ENCODE data around the gene PCED1B.
A peak's percentile ranks its signal among the peaks of the same experiment; 100 is the strongest.
"Not testable (repeated sequence)": the region's sequence is repeated elsewhere in the genome, so short reads cannot be mapped to it uniquely, and the experiment has no call there.

PCED1B gene

GRCh38 chr12:47088021-47088944, 8.9 kb downstream of the PCED1B start:
- no peak for DNase-seq (ENCODE audit: low read depth)

GRCh38 chr12:47091009-47091408, 11.6 kb downstream of the PCED1B start:
- no peak for DNase-seq (ENCODE audit: low read depth)

DNA sequence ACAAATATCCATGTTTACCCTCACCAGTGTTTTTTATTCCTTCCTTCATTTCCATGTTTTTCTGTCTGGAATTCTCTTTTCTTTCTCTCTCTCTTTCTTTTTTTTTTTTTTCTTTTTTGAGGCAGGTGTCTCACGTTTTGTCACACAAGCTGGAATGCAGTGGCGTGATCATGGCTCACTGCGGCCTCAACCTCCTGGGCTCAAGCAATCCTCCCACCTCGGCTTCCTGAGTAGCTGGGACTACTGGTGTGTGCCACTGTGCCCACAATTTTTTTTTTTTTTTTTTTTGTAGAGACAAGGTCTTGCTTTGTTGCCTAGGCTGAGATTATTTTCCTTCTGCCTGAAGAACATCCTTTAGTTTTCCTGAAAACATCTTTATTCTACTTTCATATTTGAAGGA, 15.4 kb downstream of the PCED1B start:
- no peak for DNase-seq (ENCODE audit: low read depth)

DNA sequence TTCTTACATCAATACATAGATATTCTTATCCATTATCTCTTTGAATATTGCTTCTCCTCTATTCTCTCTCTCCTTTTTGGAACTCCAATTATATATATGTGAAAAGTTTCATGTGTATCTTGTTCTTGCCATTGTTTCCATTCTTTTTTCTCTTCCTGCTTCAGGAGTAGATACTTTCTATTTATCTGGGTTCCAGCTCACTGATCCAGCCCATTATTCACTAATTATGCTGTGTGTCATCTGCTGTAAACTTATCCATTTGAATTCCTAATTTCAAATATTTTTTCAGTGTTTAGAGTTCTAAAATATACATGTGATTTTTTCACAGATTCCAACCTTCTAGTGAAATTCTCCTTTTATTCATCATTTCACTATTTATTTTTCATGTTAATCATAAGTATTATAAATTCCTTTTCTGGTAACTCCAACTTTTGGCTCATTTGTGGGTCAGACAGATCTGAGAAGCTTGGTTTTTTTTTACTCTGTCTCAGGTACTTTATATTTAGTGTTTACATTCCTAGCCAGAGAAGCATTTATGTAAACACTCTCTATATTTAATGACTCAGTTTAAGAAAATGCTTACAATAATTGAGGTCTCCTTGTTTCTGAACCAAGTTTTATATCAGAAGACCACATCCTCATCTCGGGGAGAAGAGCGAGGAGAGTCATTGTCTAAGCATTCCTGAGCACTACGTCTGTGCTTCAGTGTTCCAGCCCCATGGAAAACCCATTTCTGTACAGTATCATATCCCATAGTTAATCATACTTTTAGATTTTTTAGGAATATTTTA, 16.2 kb downstream of the PCED1B start:
- DNase-seq (ENCODE audit: low read depth) = no peak

GRCh38 chr12:47097276-47097896, 18.0 kb downstream of the PCED1B start:
- no peak for DNase-seq (ENCODE audit: low read depth)

DNA sequence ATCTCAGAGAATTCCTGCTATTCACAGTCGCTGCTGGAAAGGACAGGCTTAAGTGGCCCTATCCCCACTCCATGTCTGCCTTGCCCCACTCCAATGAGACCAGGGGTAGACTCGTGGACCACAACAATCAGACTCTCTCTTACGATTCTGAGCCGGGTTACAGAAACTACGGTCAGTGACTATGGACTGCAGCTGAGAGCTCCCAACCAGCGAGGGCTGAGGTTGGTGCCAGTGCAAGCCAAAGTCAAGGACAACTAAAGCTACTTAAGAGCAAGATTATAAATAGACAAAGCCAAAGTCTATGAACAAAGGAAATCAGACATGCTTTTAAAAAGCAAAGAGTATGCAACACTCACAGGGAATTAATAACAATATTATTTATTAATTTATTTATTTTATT, 18.7 kb downstream of the PCED1B start:
- DNase-seq (ENCODE audit: low read depth) = no peak

- DNase-seq (ENCODE audit: low read depth) = no peak
These were observed 20.2 kb downstream of the PCED1B start for GRCh38 chr12:47099610-47100009.

GRCh38 chr12:47100160-47100559, 20.7 kb downstream of the PCED1B start:
- no peak for DNase-seq (ENCODE audit: low read depth)

DNA sequence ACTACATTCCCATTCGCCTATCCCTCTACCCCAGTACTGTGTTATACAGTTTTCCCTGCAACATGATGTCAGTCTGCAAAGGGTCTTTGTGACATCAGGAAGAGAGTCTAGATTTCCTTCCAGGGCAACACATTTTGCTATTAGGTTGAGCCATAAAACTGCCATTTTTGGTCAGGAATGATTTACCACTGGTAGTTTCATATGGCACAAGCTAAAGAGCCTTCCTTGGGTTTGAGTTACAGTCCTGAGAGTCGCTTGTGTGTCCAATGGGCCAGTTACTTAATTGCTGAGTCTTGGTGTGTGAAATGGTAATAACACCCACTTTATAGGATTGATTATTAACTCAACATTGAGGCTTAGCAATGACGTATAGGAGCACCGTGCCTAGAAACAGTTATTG, 23.0 kb downstream of the PCED1B start:
- DNase-seq (ENCODE audit: low read depth) = no peak

DNA sequence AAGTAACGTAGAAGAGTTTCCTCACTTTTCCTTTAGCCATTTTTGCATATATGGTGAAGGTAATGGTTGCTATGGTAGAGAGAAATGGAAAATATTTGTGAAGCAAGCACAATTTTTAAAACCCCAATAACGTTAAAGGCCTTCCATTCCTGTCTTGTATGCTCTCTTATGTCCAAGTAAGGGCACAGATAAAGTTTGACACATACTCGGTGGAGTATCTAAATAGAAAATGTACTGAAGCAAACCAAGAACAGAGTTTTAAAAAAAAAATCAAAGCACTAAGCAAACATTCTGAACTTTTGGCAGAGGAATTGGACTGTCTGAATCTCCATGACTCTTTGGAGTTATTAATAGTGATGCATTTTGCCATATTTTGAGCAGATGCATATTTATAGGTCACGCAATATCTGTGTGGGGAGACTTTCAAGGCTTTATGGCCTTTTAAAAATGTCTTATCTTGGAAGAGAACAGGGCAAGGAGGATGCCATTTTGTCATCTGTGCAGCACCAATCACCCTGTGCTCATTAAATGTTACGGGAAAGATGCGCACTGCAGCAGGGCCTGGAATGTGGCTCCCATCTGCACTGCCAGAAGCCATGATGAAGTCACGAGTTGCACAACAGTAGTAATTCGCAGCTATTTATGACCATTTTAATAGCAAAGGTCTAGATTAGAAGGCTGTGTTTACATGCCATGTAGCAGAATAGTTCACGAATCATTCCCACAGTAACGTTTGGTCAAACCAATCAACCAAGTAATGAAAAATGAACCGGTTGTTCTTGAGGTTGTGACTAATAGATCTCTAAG, 23.6 kb downstream of the PCED1B start:
- no peak for DNase-seq (ENCODE audit: low read depth)

DNA sequence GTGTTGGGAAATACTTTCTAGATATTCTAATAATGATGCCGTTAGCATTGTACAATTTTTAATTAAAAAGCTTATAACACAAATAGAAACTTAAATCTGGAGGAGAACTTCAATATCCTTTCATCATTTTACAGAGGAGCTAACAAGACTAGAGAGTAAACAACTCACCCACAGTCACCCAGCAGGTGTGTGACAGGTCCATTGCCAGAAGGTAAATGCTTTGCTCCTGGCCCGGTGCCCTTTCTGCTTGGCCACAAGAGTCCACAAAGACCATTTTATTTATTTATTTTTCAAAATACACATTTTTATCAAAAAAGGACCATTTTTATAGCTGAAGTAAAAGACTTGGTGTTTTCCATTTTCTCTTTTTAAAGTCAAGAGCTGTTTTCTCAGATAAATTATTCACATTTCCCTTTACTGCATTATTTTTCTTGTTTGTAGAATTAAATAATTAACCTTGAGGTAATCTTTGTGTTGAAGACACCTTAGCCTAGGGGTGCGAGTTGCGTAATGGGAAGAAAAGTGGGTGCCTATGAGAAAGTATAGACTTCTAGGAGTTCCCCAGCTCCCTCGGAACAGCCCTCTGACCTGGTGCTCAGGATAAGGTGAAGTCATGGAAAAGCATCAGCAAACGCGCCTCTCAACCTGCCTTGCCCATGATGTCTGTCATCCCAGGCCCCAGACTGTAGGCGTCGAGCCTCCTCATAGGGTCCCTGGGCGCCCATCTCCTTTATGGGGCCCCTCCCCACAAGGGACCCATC, 26.7 kb downstream of the PCED1B start:
- no peak for DNase-seq (ENCODE audit: low read depth)

GRCh38 chr12:47107446-47107845, 28.0 kb downstream of the PCED1B start:
- DNase-seq (ENCODE audit: low read depth) = no peak

DNA sequence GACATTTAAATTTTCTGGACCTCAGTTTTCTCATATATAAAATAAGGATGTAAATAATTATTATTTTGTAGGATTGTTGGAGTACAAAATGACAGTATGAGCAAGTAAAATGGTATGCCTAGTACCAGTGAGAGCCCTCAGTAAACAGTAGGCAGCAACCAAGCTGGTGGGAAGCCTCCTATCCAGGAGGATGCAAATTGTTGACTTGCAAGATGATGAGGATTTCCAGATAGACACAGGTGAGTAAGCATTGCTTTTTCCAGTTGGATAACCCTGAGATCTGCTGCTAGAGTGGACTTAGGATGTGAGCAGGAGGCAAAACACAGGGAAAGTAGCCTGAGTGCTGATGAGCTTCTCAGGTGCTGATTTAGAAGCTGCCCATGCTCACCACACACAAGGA, 28.5 kb downstream of the PCED1B start:
- DNase-seq (ENCODE audit: low read depth) = no peak

- DNase-seq (ENCODE audit: low read depth) = no peak
These were observed 30.7 kb downstream of the PCED1B start for GRCh38 chr12:47110011-47110541.

GRCh38 chr12:47110718-47111391, 31.4 kb downstream of the PCED1B start:
- no peak for DNase-seq (ENCODE audit: low read depth)

GRCh38 chr12:47111392-47111778, 32.0 kb downstream of the PCED1B start:
- DNase-seq (ENCODE audit: low read depth) = peak; percentile 12

GRCh38 chr12:47111854-47112253, 32.4 kb downstream of the PCED1B start:
- DNase-seq (ENCODE audit: low read depth) = no peak

DNA sequence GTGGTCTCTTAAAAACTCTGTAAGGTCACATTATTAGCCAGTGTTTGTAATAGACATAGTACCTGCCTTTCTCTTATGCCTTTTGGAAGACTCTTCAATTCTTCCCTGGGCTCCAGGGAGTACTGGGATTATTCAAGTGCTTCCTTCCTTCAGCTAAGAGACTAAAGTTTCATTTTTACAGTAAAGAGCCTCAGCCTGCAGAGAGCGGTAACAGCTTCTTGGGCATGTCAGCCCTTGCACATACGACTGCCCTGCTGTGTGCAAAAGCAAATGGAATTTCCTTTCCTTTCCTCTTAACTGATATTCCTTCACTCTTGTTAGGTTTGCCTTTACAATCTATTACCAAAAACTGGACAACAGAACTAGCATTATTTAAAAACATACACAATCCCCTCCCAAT, 33.3 kb downstream of the PCED1B start:
- DNase-seq (ENCODE audit: low read depth) = no peak

DNA sequence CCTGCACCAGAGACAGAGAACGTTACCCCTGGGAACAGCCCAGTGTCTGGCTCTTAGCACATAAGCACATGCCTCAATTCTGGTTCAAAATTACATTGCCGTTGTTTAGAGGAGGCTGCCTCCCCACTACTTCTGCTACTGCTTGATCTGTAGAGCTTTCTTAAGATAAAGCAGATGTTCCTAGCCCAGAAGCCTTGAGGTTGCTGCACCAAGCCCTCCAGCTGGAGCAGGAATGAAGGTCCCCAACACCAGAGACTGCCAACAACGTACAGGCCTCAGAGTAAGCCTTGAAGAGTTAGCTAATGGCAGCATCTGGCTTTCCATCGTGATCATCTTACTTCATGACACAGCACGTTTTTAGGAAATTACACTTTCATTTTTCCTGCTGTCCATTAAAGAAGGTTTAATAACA, 35.1 kb downstream of the PCED1B start:
- DNase-seq (ENCODE audit: low read depth) = no peak

- not testable (repeated sequence) for DNase-seq (ENCODE audit: low read depth)
These were observed 37.9 kb downstream of the PCED1B start for GRCh38 chr12:47117305-47117704.
